Skin epidermis (tissue), 12 donors: ENCODE measurements around the gene SYTL3.
"Not testable (repeated sequence)": the region's sequence is repeated elsewhere in the genome, so short reads cannot be mapped to it uniquely, and the experiment has no call there.

ENCODE experiments used
- H3K27ac ChIP-seq, 21 experiments: fragments of 200-600 bp; sonication (generic) in 11 of 21; one replicate each; pipeline ENCODE4 v1.5.0; 2020; ENCODE audit warnings: mild to moderate bottlenecking in 3 of 21, inconsistent platforms in 2 of 21, moderate library complexity in 2 of 21
- H3K4me3 ChIP-seq, 7 experiments: fragments of 200-600 bp; sonication (generic) in 2 of 7; one replicate each; pipeline ENCODE4 v1.5.0; 2020; ENCODE audit warnings: inconsistent platforms in 2 of 7, mild to moderate bottlenecking in 2 of 7, moderate library complexity in 1 of 7

Gene SYTL3

DNA sequence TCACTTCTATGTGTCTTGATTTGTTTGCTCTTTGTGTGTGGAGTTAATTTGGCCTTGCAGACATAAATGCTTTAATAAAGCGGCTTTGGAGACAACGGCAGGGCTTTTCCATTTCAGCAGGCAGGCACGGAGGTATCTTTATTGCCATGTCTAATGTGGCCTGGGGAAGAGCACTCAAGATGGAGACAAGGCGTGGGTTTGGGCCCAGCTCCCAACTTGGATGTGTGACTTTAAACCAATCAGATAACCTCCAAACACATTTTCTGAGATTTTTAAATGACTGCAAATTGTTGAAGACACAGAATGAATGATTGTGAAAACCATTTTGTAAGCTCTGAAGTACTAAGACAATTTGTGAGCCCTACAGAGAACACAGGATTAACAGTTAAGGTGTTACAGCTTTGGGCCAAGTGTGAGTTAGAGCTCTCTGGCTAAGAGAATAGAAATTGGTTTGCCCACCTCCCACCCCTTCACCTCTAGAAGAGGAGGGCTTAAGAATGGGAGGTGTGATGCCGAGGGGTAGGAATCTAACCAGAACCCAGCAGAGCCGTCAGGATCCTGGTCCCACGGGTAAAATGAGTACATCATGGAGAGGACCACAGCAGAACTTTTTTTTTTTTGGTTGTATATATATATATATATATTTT is 14.3 kb upstream of the SYTL3 start:
- no peak overlapping the region for H3K27ac ChIP-seq

DNA sequence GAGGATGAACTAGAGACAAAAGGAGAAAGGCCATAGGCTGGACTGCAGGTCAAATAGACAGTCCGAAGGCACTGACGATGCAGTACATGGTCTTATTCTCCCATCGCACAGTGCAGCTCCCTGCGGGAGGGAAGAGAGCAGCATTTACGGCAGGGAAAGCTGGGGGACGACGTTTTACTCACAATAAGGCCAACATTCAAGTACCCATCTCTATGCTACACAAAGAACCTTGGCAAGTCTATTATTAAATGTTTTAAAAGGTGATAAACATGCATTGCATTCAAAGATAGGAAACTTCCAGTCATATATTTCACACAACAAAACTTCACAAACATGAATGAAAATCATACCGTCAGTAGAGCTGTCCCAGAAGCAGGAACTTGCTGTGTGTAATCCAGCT is 13.1 kb upstream of the SYTL3 start:
- no peak overlapping the region for H3K4me3 ChIP-seq
- H3K27ac ChIP-seq: no peak overlapping the region

More for the DNA sequence above, 14.3 kb upstream of the SYTL3 start:
- no peak overlapping the region for H3K4me3 ChIP-seq

DNA sequence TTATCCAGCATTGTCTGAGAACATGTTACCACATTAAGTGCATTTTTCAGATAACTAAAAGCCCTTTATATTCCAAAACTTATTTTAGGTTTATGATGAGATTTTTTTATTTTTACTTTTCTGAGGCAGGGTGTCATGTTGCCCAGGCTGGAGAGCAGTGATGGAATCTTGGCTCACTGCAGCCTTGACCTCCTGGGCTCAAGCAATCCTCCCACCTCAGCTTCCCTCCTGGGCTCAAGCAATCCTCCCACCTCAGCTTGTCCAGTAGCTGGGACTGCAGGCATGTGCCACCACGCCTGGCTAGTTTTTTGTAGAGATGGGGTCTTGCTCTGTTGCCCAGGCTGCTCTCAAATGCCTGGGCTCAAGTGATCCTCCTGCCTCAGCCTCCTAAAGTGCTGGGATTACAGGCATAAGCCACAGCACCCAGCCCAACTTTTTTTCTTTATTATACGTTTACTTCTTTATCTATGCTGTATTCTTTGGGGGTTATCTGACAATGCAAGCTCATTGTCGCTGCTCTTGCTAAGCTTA is 11.5 kb upstream of the SYTL3 start:
- H3K4me3 ChIP-seq: no peak overlapping the region
- H3K27ac ChIP-seq: no peak overlapping the region

DNA sequence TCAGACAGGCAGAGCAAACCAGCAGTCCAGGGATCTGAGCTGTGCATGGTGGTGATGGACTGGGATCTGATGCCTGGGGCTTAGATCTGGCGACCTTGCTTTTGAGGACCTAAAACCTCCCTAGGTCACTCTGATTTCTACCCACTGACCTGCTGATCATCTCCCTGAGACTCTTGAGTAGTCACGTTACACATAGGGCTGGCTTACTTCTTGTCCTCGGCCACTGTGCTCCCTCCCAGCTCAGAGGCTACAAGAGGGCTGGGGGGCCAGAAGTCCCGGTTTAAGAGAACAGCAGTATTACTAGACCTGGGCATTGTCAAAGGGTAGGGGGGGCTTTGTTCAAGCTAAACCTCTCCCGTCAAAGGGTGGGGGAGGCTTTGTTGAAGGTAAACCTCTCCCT is 10.8 kb upstream of the SYTL3 start:
- no peak overlapping the region for H3K27ac ChIP-seq
- H3K4me3 ChIP-seq: no peak overlapping the region

DNA sequence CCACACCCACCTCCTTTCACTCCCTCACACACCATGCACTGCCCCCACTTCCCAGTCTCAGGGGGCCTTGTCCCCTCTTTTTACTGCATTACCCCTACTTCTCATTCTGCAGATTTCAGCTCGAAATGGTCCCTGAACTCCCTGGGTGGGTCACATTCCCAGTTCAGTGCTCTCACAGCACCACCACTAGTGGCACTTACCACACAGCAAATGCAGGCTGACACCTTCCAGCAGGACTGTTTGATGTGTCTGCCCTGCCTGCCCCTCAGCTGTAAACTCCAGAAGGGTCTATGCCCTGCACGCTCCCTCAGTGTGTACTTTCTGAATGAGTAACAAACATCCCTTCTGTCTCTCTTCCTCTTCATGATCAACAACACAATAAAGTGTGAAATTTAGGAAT is 9.3 kb upstream of the SYTL3 start:
- no peak overlapping the region for H3K27ac ChIP-seq
- H3K4me3 ChIP-seq: no peak overlapping the region

DNA sequence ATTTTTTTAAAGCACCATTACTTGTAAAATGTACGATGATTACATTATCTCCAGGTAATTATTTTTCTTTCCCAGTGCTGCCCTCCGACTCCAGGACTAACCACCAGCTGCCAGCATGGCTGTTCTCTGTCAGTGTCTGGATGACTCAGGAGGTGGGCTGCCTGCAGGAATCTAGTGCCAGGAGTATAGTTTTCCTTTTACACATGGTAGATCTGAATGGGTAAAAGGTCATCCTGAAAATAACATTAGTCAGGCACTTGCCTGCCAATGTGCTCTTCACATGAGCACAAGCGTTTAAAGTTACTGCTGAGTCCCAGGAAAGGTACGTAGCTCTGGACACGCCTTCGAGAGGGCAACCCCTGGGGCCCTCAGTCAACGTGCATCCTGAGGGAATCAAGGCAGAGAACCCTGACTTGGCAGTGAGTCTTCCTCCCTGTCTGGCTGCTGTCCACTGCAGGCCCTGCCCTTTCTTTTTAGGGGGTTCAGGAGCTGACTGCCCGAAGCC is 7.7 kb upstream of the SYTL3 start:
- Histone ChIP-seq H3K4me3 (no peak overlapping the region), H3K27ac (peak overlapping the region in 4 of 21 experiments; percentile 18 to 97 (median 61))

DNA sequence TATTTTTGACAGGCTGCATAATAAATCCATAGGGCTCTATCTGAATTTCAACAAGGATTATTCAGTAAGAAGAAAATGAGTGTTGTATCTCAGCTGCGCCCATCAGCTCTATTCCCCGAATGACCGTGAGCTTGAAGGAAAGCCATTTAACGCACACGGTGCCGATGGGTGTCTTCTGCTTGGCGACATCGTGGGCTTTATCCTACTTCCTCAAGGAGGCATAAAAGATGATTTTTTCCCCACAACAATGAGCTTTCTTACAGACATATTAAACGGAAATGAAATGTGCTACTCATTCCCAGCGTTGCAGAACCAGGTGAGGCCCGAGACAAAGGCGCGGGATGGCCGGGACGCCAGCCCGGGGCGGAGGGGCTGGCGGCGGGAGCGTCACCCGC is 6.0 kb upstream of the SYTL3 start:
- peak overlapping the region; percentile 65 to 99 (median 85) for H3K4me3 ChIP-seq

DNA sequence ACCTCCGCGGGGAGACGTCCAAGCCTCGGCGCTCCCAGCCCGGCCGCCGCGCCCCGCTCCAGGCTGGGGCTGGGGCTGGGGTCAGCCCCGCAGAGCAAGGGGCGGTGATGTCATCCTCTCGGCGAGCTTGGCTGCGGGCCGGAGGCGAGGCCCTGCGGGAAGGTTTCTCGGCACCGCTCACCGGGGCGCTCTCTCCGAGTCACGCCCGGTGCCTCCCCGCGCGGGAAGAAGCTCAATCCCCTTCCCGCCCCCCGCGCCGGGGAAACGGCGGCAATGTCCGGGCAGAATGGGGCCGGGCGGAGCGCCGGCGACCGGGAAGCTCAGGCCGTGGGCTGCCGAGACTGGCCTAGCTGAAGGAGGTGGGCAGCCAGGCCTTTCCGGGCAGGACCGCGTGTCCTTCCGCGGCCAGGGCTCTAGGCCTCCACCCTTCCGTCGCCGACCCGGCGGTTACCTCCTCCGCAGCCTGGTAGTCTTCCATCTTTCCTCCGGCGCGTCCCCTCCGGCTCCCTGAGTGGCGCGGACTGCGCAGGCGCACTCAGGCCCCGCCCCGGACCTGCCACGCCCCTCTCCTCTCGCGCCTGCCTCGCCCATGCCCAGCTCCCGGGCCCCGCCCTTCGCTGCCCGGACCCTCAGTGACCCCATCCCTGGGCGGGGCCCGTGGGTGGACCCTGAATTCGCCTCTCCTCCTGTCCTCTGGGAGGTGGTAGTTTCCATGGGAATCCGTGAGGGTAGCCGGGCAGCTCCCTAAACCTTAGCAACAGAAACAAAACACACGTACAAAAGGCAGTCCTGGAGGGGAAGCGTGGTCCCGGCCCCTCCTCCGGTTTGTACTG is 5.4 kb upstream of the SYTL3 start, which contains the start of gene DYNLT1:
DYNLT1 (minus strand) TSS at position 513 of the 833 bp plus-strand sequence; CDS start at position 478, 35 bp downstream.
- Histone ChIP-seq H3K27ac (peak within 1 kb of the TSS; percentile 82 to 99 (median 96)), H3K4me3 (peak within 1 kb of the TSS; percentile 65 to 99 (median 85))

More for the DNA sequence above, 6.0 kb upstream of the SYTL3 start:
- H3K27ac ChIP-seq: peak overlapping the region; percentile 82 to 99 (median 96)

DNA sequence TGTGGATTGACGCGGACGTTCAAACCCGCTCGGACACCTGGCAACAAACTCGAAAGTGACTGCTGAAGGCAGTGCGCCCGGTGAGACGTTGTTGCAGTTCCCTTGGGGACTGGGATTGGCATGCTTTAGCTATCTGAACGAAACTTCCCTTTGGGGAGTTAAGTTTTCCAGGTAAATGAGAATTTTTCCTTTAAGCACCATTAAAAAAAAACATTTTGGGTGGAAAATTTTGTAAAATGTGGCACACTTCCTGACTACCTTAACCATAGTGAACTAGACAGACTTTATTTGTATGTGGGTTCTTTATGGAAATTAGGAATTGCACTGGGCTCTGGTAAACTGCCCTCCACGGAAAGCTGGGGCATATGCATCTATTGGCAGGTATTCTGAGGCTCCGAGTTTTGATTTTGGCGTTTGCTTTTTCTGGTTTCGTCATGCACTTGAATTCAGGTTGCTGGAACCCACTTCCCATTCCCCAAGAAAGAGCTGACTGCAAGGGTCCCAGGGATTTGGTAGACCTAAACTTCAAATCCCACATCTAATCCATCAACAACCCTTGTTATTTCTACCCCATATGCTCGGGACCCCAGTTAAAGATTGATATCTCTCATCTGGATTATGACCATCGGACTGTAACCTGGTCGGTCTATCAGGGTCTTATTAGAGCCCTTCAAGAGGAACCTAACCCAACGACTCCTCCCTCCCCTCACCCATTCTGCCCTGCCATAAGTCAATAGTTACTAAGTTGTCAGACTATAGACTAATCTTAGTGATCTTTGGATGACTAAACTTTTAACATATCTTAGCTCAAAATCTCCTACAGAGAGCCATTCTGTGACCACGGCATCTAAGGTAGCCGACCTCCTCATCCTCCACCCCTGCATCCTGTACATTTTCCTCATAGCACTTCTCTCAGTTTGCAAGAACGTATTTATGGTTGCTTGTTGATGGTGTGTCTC is 4.5 kb upstream of the SYTL3 start:
- Histone ChIP-seq H3K27ac (peak overlapping the region in 20 of 21 experiments; percentile 84 to 99 (median 96)), H3K4me3 (peak overlapping the region; percentile 65 to 99 (median 85))

DNA sequence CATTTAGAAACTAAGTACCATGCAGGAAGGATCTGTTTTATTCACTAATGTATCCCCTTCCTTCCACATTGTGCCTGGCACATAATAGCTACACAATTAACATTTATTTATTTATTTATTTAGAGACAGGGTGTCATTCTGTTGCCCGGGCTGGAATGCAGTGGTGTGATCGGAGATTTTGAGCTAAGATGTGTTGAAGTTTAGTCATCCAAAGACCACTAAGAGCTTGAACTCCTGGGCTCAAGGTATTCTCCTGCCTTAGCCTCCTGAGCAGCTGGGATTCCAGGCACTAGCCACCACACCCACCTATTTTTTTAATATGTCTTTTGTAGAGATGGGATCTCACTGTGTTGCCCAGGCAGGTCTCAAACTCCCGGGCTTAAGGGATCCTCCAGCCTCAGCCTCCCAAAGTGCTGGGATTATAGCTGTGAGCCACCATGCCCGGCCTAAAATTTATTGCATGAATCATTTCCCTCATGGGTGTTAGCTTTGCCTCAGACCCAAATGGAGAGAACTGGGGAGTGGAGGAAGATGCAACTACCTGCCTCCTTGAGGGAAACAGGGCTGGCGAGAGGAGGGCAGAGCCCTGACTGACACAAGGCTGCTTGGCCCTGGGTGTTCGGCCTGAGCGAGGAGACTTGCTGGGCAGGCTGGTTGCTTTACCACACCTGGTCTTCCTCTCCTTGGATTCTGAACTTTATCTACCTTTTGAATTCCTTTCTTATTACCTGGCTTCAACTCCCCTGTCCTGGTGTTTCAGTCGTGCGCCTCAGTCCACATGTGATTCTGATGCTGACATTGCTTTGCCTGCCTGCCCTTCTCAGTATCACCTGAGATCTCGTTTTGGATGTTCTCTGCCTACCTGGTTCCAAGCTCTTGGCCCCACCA is 3.6 kb upstream of the SYTL3 start:
- Histone ChIP-seq H3K4me3 (no peak overlapping the region), H3K27ac (no peak overlapping the region)

DNA sequence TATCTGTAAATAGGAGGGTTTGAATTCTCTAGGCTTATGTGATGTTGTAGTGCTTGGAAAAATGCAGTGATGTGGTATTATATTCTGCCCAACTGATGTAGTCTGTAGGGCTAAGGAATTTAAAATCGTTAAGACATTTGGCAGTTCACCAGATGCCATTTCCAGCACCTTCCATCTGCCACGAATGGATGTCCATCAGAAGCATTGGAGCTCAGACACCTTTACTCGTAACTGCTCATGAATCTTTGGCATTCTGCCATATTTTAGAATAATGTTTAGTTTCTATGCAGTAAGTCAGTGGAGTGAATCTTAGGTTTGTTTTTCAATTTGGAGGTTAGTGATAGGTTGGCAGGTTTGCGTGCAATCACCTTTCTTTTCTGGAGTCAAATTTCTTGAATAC is 2.4 kb upstream of the SYTL3 start:
- no peak overlapping the region for H3K27ac ChIP-seq
- H3K4me3 ChIP-seq: no peak overlapping the region

DNA sequence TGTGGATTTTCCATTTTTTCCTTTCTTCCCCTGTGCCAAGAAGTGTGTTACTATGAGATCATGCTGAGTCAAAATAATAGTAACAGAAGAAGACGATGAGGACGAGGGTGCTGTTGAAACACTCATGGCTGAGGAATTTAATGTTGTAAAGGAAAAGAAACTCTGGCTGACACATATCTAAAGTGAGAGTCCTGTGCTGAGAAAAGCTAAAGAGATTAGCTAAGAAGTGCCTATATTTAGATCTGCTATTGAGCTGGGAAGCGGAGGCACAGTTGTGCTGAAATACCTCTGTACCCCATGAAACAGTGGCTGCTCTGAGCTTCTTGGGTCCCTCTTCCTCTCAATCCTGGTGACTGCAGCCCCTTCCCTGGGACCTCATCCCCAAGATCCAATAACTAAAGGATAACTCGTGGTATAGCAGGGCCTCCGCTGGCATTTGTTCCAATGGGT is 1.1 kb upstream of the SYTL3 start:
- H3K4me3 ChIP-seq: no peak overlapping the region
- peak overlapping the region in 13 of 21 experiments; percentile 33 to 80 (median 65) for H3K27ac ChIP-seq

DNA sequence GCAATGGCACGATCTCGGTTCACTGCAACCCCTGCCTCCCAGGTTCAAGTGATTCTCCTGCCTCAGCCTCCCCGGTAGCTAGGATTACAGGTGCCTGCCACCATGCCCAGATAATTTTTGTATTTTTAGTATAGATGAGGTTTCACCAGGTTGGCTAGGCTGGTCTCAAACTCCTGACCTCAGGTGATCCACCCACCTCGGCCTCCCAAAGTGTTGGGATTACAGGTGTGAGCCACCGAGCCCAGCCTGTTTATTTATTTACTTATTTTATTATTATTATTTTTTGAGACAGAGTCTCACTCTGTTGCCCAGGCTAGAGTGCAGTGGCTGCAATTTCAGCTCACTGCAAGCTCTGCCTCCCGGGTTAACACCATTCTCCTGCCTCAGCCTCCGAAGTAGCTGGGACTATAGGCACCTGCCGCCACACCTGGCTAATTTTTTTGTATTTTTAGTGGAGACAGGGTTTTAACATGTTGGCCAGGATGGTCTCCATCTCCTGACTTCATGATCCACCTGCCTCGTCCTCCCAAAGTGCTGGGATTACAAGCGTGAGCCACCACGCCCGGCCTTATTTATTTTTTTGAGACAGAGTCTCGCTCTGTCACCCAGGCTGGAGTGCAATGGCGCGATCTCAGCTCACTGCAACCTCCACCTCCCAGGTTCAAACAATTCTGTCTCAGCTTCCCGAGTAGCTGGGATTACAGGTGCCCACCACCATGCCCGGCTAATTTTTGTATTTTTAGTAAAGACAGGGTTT is 2.3 kb downstream of the SYTL3 start:
- H3K27ac ChIP-seq: peak overlapping the region in 9 of 21 experiments; percentile 4 to 82 (median 50)
- not testable (repeated sequence) for H3K4me3 ChIP-seq

DNA sequence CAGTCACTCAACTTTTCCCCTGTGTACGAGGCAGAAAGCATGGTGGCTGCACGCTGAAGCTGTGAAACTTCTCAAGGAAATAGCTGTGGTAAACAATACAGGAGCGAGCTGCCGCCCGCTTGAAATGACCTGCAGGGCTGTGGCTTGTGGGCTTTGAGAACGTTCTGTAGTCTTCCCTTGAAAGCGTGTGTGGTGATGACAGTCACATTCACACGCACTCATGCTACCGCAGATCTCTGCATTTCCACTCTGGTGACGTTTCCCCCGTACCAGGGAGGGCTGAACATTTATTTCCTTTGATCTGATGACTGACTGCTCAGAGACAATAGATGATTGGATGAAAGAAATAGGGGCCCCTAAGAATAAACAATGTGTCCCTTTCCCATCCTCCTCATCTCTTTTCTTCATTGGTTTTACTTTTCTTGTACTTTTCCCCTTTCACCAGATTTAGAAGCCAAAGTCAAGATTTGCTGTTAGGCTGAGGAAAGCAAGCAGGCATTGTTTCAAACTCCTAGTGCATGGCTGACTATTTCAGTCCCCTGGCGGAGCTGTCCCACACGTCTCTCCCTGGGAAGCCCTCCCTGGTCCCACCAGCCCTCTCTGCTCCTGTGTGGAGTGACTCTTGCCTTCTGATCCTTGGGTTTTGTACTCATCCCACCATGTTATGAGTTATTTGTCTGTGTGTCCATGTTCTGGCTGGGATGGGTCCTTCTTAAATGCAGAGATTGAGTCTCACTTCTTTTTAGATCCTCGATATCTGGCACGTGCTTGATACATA is 3.9 kb downstream of the SYTL3 start:
- H3K27ac ChIP-seq: peak overlapping the region in 20 of 21 experiments; percentile 4 to 84 (median 61)
- no peak overlapping the region for H3K4me3 ChIP-seq

DNA sequence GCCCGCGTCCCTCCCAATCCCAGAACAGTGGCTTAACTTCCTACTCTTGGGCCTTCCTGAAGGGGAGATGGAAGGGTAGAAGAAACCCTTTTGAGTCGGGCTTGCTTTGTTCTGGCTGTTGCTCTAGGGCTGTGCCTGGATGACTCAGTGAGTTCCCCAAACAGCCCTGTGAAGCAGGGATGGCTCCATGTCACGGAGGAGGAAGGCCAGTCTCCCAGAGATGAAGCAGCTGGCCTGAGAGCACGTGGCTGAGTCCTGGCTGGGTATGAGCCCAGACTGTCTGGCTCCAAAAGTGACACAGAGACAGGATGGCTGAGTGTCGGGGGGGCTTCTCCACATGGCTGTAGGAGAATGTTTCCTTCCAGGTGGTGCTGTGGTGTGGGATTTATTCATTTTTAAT is 4.6 kb downstream of the SYTL3 start:
- Histone ChIP-seq H3K4me3 (no peak overlapping the region), H3K27ac (peak overlapping the region in 19 of 21 experiments; percentile 4 to 84 (median 61))

DNA sequence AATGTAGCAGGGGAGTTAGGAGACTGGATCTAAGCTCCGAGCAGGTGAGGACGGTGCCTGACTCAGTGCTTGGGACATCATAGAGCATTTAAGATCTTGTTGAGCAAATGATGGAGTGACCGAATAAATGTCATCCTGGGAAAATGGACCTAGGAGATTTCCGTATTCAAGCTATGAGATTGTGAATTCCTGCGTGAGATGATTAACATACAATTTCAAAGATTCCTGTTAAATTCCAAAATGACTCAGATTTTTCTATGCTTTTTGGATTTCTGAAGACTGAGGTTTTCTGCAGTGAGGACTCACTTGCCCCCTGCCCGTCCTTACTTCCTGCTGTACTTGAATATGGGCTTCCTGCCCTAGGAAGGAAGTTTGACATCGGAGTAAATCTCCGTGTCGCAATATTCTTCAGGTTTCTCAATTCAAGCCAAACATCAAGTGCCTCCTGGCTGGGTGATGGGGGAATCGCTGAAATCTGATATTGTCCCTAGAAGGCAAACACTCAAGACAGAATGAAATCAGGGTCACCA is 5.2 kb downstream of the SYTL3 start:
- Histone ChIP-seq H3K4me3 (no peak overlapping the region), H3K27ac (peak overlapping the region in 14 of 21 experiments; percentile 11 to 84 (median 72))
